Measurements from ENCODE around the gene ATP6V1F.

GRCh38 chr7:128895320-128895719, 32.7 kb downstream of the ATP6V1F start:
- no peak for TF ChIP-seq CTCF (IDR thresholded peaks at IDR 0.05 in 8 of 11, conservative IDR thresholded peaks at IDR 0.05 in 3 of 11)
- no peak for TF ChIP-seq POLR2A (IDR thresholded peaks at IDR 0.05)
- no peak for TF ChIP-seq POLR2AphosphoS5 (IDR thresholded peaks at IDR 0.05)

Data from spleen (tissue), 7 donors.